CD14-positive monocyte (primary cell): ENCODE data around the gene MT1A. TPM values are rescaled to one million over a fixed set of nuclear protein-coding genes. Genes with fewer than 3 reads are reported as not detected.
A peak's percentile ranks its signal among the peaks of the same experiment; 100 is the strongest.

Experiments used
- DNase-seq, 3 donors: peaks; one replicate each; pipeline ENCODE4 v3.0.0-alpha.2; 2011 to 2022
- H2AFZ ChIP-seq: 2 replicates; pipeline ENCODE4 v1.6.0; 2012; ENCODE audit warnings: mild to moderate bottlenecking, low read depth, low read length, inconsistent platforms; ENCODE audit not compliant: insufficient read depth, poor library complexity, severe bottlenecking
- H3K27ac ChIP-seq, 2 donors: 1 replicate in 1 of 2; 2 replicates in 1 of 2; pipeline ENCODE4 v1.5.1; 2012 to 2013; ENCODE audit warnings: low read length in 2 of 2, control low read depth in 1 of 2, inconsistent platforms in 1 of 2, low read depth in 1 of 2, mild to moderate bottlenecking in 1 of 2
- H3K27me3 ChIP-seq, 2 donors: one replicate each; pipeline versions ENCODE4 v1.6.0 to v1.6.1; 2011 to 2013; ENCODE audit warnings: low read length in 2 of 2; ENCODE audit not compliant: control insufficient read depth in 2 of 2, insufficient read depth in 2 of 2
- H3K36me3 ChIP-seq, 2 donors: replicated peaks in 1 of 2; 1 replicate in 1 of 2; 2 replicates in 1 of 2; pipeline versions ENCODE4 v1.5.1 to v1.6.1; 2012 to 2013; ENCODE audit warnings: low read length in 2 of 2, control low read depth in 1 of 2, inconsistent platforms in 1 of 2, mild to moderate bottlenecking in 1 of 2; ENCODE audit not compliant: insufficient read depth in 2 of 2, control insufficient read depth in 1 of 2
- H3K4me1 ChIP-seq, 2 donors: 1 replicate in 1 of 2; 2 replicates in 1 of 2; pipeline versions ENCODE4 v1.5.1 to v1.6.1; 2012 to 2013; ENCODE audit warnings: low read length in 2 of 2, control low read depth in 1 of 2, inconsistent platforms in 1 of 2, mild to moderate bottlenecking in 1 of 2, moderate library complexity in 1 of 2; ENCODE audit not compliant: insufficient read depth in 2 of 2, control insufficient read depth in 1 of 2
- H3K4me2 ChIP-seq: replicated peaks from 2 replicates; pipeline ENCODE3; 2012; ENCODE audit warnings: low read length, moderate library complexity, mild to moderate bottlenecking; ENCODE audit not compliant: poor library complexity, severe bottlenecking; ENCODE audit errors: extremely low read depth
- H3K4me3 ChIP-seq, 3 experiments: fragments of 200-600 bp in 1 of 3; sonication (generic) in 1 of 3; replicated peaks in 1 of 3; 1 replicate in 2 of 3; 2 replicates in 1 of 3; pipeline ENCODE4 v1.5.1; 2011 to 2013; ENCODE audit warnings: low read length in 3 of 3, mild to moderate bottlenecking in 3 of 3, control low read depth in 2 of 3, low read depth in 2 of 3, inconsistent platforms in 1 of 3, moderate library complexity in 1 of 3
- H3K79me2 ChIP-seq: 2 replicates; pipeline ENCODE4 v1.6.0; 2012; ENCODE audit warnings: mild to moderate bottlenecking, control low read depth, inconsistent platforms, low read length, moderate library complexity; ENCODE audit not compliant: insufficient read depth
- H3K9ac ChIP-seq: 2 replicates; pipeline ENCODE4 v1.6.0; 2017; ENCODE audit warnings: low read length, mild to moderate bottlenecking; ENCODE audit not compliant: insufficient read depth, poor library complexity, severe bottlenecking
- H3K9me3 ChIP-seq, 2 donors: replicated peaks in 1 of 2; 1 replicate in 1 of 2; 2 replicates in 1 of 2; pipeline versions ENCODE4 v1.5.1 to v1.6.1; 2012 to 2013; ENCODE audit warnings: low read length in 2 of 2, control low read depth in 1 of 2; ENCODE audit not compliant: control insufficient read depth in 1 of 2, insufficient read depth in 1 of 2
- H4K20me1 ChIP-seq: 2 replicates; pipeline ENCODE4 v1.6.0; 2012; ENCODE audit warnings: mild to moderate bottlenecking, low read length, control low read depth, moderate library complexity; ENCODE audit not compliant: insufficient read depth
- H3K27ac Mint-ChIP-seq, 7 donors: one replicate each; pipeline ENCODE4 v1.8.0; 2020; ENCODE audit warnings: mild to moderate bottlenecking in 7 of 7, mixed read lengths in 7 of 7, moderate library complexity in 6 of 7, inconsistent platforms in 2 of 7
- H3K27me3 Mint-ChIP-seq, 3 donors: one replicate each; pipeline ENCODE4 v1.8.0; 2021 to 2022; ENCODE audit warnings: low read depth in 3 of 3, mild to moderate bottlenecking in 3 of 3, mixed read lengths in 3 of 3, moderate library complexity in 3 of 3, inconsistent platforms in 1 of 3
- H3K36me3 Mint-ChIP-seq, 2 donors: one replicate each; pipeline ENCODE4 v1.8.0; 2020; ENCODE audit warnings: mixed read lengths in 2 of 2, inconsistent platforms in 1 of 2, mild to moderate bottlenecking in 1 of 2
- H3K4me1 Mint-ChIP-seq: one replicate; pipeline ENCODE4 v1.8.0; 2020; ENCODE audit warnings: mild to moderate bottlenecking, mixed read lengths
- H3K4me3 Mint-ChIP-seq, 2 donors: one replicate each; pipeline ENCODE4 v1.8.0; 2020; ENCODE audit warnings: mild to moderate bottlenecking in 2 of 2, mixed read lengths in 2 of 2, moderate library complexity in 1 of 2
- H3K9me3 Mint-ChIP-seq, 7 donors: one replicate each; pipeline ENCODE4 v1.8.0; 2020 to 2022; ENCODE audit warnings: mixed read lengths in 7 of 7, mild to moderate bottlenecking in 6 of 7, moderate library complexity in 6 of 7, inconsistent platforms in 2 of 7
- WGBS: methylation state at CpG from one replicate; pipeline ENCODE4 v1.1.5; 2013; ENCODE audit warnings: missing lambda C conversion rate; ENCODE audit not compliant: insufficient coverage; 5-methylcytosine and 5-hydroxymethylcytosine counted together
- intact Hi-C, 2 donors: fragments of 100-400 bp; cut with micrococcal nuclease; formaldehyde crosslinking; loops; one replicate each; pipeline versions ENCODE4 v1.15.0 to v1.15.1; 2023
- polyA plus RNA-seq, 3 donors: library from polyadenylated mRNA; depleted of rRNA in 1 of 3; unstranded in 2 of 3; stranded (reverse) in 1 of 3; fragments of 300-500 nt in 2 of 3; fragments of >200 nt in 1 of 3; fragmentation: Illumina TruSeq in 2 of 3; gene quantifications; 1 replicate in 2 of 3; 2 replicates in 1 of 3; pipeline ENCODE4 v1.2.3, GENCODE V29; 2012 to 2021
- TF ChIP-seq, protein P1 (sequence below): fragments of 200-600 bp; IDR thresholded peaks from one replicate; pipeline ENCODE4 v1.8.0; 2022; ENCODE audit warnings: antibody characterized with exemption, mild to moderate bottlenecking

MT1A gene
- polyA plus RNA-seq, 3 donors: not detected

DNA sequence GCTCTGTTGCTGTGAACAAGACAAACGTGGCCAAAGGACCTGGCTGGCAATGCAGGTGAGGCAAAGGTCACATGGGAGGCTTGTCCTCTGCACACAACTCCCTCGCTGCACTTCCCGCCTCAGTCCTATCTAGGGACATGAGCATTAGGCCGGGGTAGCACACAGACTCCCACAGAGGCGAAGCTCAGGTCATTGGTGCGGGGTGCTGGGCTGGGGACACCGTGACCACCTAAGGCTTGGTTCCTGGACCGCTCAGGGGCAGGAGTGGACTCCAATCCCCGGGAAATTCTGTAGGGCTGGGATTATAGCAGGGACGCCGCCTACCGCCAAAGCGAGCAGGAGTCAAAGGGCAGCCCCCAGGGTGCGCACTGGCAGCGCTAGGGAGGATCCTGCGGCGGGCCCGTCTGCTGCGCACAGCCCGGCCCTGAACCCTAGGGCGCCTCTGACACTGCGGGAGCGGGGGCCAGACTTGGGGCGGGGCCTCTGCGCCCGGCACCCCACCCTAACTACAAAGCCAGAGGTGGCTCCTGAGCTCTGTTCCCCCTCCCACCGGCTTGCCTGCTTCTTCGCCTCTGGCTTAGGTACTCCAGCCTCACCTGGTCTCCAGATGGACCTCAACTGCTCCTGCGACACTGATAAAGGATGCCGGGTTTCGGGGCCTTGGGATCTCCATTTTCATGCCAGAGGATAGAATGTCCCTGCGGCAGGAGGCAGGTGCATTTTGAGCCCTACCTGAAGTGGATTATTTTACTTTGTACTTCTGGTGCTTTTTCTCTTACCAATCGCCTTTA is 9.4 kb downstream of the MT1A start:
- Mint-ChIP-seq H3K27ac (no peak overlapping the region), H3K4me1 (peaks cover 11% of the 10 kb centered on the region), H3K4me3 (peak overlapping the region in 1 of 2 donors; percentile 79), H3K9me3 (peaks cover 0 to 9% (median 0%) of the 10 kb centered on the region in 7 donors), H3K27me3 (peaks cover 57 to 85% (median 69%) of the 10 kb centered on the region in 3 donors), H3K36me3 (no peaks in the 10 kb centered on the region)
- Histone ChIP-seq H3K9me3 (peaks cover 0 to 5% of the 10 kb centered on the region in 2 donors), H3K27ac (no peak overlapping the region), H3K79me2 (no peaks in the 10 kb centered on the region), H3K4me1 (peaks cover 4 to 8% of the 10 kb centered on the region in 2 donors), H4K20me1 (no peaks in the 10 kb centered on the region), H3K9ac (no peak overlapping the region), H2AFZ (no peak overlapping the region), H3K27me3 (peaks cover 36 to 77% of the 10 kb centered on the region in 2 donors), H3K4me3 (no peak overlapping the region), H3K4me2 (no peak overlapping the region), H3K36me3 (no peaks in the 10 kb centered on the region)
- DNase-seq: no peak
- WGBS: 50% methylated on average over 31 of the region's 33 CpGs
- intact Hi-C loops: no loop called here
- TF ChIP-seq, protein P1, sequence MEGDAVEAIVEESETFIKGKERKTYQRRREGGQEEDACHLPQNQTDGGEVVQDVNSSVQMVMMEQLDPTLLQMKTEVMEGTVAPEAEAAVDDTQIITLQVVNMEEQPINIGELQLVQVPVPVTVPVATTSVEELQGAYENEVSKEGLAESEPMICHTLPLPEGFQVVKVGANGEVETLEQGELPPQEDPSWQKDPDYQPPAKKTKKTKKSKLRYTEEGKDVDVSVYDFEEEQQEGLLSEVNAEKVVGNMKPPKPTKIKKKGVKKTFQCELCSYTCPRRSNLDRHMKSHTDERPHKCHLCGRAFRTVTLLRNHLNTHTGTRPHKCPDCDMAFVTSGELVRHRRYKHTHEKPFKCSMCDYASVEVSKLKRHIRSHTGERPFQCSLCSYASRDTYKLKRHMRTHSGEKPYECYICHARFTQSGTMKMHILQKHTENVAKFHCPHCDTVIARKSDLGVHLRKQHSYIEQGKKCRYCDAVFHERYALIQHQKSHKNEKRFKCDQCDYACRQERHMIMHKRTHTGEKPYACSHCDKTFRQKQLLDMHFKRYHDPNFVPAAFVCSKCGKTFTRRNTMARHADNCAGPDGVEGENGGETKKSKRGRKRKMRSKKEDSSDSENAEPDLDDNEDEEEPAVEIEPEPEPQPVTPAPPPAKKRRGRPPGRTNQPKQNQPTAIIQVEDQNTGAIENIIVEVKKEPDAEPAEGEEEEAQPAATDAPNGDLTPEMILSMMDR: no peak

DNA sequence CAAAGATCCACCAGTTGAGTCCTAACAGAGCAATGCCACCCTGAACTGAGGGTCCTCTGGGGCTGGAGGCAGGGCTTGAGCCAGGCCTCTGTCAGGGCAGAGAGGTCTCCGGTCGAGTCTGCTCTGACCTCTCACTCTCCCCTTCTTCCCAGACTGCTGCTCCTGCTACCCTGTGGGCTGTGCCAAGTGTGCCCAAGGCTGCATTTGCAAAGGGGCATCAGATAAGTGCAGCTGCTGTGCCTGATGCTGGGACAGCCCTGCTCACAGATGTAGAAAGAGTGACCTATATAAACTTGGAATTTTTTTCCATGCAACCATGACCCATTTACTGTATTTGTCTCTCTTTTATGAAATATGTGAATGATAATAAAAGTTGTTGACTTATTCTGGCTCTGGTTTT is 10.8 kb downstream of the MT1A start:
- H3K9ac ChIP-seq: no peak overlapping the region
- Mint-ChIP-seq H3K4me1 (peaks cover 2% of the 10 kb centered on the region), H3K9me3 (peaks cover 0 to 6% (median 0%) of the 10 kb centered on the region in 7 donors), H3K4me3 (no peak overlapping the region), H3K36me3 (no peaks in the 10 kb centered on the region), H3K27ac (peak overlapping the region in 1 of 7 donors; percentile 63), H3K27me3 (peaks cover 52 to 75% (median 55%) of the 10 kb centered on the region in 3 donors)
- no peak overlapping the region for H2AFZ ChIP-seq
- peaks cover 0 to 5% of the 10 kb centered on the region in 2 donors for H3K9me3 ChIP-seq
- WGBS: no CpG with 5 or more reads among the region's 2 CpGs
- H3K27me3 ChIP-seq: peaks cover 29 to 65% of the 10 kb centered on the region in 2 donors
- no peak overlapping the region for H3K4me2 ChIP-seq
- no peaks in the 10 kb centered on the region for H3K4me1 ChIP-seq
- no peak overlapping the region for H3K27ac ChIP-seq
- no peaks in the 10 kb centered on the region for H3K36me3 ChIP-seq
- TF ChIP-seq, protein P1: no peak
- no peaks in the 10 kb centered on the region for H3K79me2 ChIP-seq
- DNase-seq: no peak
- H3K4me3 ChIP-seq: no peak overlapping the region
- H4K20me1 ChIP-seq: no peaks in the 10 kb centered on the region
- intact Hi-C loops: no loop called here
